Fibroblast of lung (primary cell): ENCODE measurements around the gene CCDC201. TPM values are rescaled to one million over a fixed set of nuclear protein-coding genes. Genes with fewer than 3 reads are reported as not detected.
"Not testable (repeated sequence)": the region's sequence is repeated elsewhere in the genome, so short reads cannot be mapped to it uniquely, and the experiment has no call there.

Experiments used
- DNase-seq, 2 donors: peaks; one replicate each; pipeline versions ENCODE4 v3.0.0 to v3.0.0-alpha.2; 2010; ENCODE audit warnings: low read depth in 2 of 2
- H2AFZ ChIP-seq: 2 replicates; pipeline ENCODE4 v1.5.1; 2012; ENCODE audit warnings: low read length, control low read depth, inconsistent platforms
- H3K27ac ChIP-seq: 2 replicates; pipeline ENCODE4 v1.5.1; 2011; ENCODE audit warnings: low read length, control low read depth; ENCODE audit not compliant: insufficient read depth
- H3K27me3 ChIP-seq: 2 replicates; pipeline ENCODE4 v1.5.1; 2011; ENCODE audit warnings: mild to moderate bottlenecking, low read length; ENCODE audit not compliant: control insufficient read depth, insufficient read depth
- H3K36me3 ChIP-seq: 2 replicates; pipeline ENCODE4 v1.5.1; 2011; ENCODE audit warnings: low read length; ENCODE audit not compliant: control insufficient read depth, insufficient read depth
- H3K4me1 ChIP-seq: 2 replicates; pipeline ENCODE4 v1.5.1; 2011; ENCODE audit warnings: low read length; ENCODE audit not compliant: control insufficient read depth, insufficient read depth; ENCODE audit errors: extremely low read depth
- H3K4me2 ChIP-seq: 2 replicates; pipeline ENCODE4 v1.5.1; 2011; ENCODE audit warnings: low read length, control low read depth; ENCODE audit not compliant: insufficient read depth; ENCODE audit errors: extremely low read depth
- H3K4me3 ChIP-seq, 4 experiments: fragments of 200-600 bp in 1 of 4; sonication (generic) in 1 of 4; replicated peaks in 1 of 4; 2 replicates each; pipeline ENCODE4 v1.5.1; 2011 to 2016; ENCODE audit warnings: low read length in 4 of 4, low read depth in 3 of 4, mild to moderate bottlenecking in 3 of 4, control low read depth in 2 of 4, inconsistent platforms in 1 of 4, mixed read lengths in 1 of 4; ENCODE audit not compliant: insufficient read depth in 1 of 4; ENCODE audit errors: control extremely low read depth in 1 of 4
- H3K79me2 ChIP-seq: 2 replicates; pipeline ENCODE4 v1.5.1; 2012; ENCODE audit warnings: mild to moderate bottlenecking, low read length, inconsistent platforms; ENCODE audit not compliant: control insufficient read depth, insufficient read depth
- H3K9ac ChIP-seq: 2 replicates; pipeline ENCODE4 v1.5.1; 2011; ENCODE audit warnings: mild to moderate bottlenecking, low read length, control low read depth; ENCODE audit not compliant: insufficient read depth
- H3K9me3 ChIP-seq: 2 replicates; pipeline ENCODE4 v1.5.1; 2012; ENCODE audit warnings: low read depth, low read length; ENCODE audit not compliant: control insufficient read depth, insufficient read depth
- H4K20me1 ChIP-seq: 2 replicates; pipeline ENCODE4 v1.5.1; 2011; ENCODE audit warnings: low read length; ENCODE audit not compliant: control insufficient read depth, insufficient read depth; ENCODE audit errors: extremely low read depth
- polyA plus RNA-seq, 2 donors: library from polyadenylated mRNA; depleted of rRNA in 1 of 2; stranded (reverse) in 1 of 2; unstranded in 1 of 2; fragments of >200 nt; gene quantifications; 2 replicates each; pipeline ENCODE4 v1.2.1, GENCODE V29; 2011 to 2012; ENCODE audit warnings: missing spikeins in 1 of 2
- total RNA-seq: library from RNA; depleted of rRNA; stranded (reverse); fragments of >200 nt; gene quantifications from 2 replicates; pipeline ENCODE4 v1.2.1, GENCODE V29; 2014

CCDC201 gene
- total and polyA plus RNA-seq, 2 donors (not counting 1 experiment from before 2014, with no cell fraction given) = not detected

GRCh38 chr7:45855680-45856079, 17.2 kb downstream of the CCDC201 start:
- not testable (repeated sequence) for H3K27ac ChIP-seq, H3K9ac ChIP-seq, H3K4me2 ChIP-seq, H3K4me3 ChIP-seq, H3K9me3 ChIP-seq, DNase-seq, H3K27me3 ChIP-seq, H3K36me3 ChIP-seq, H4K20me1 ChIP-seq, H3K4me1 ChIP-seq, H2AFZ ChIP-seq, H3K79me2 ChIP-seq

GRCh38 chr7:45853491-45853890, 19.4 kb downstream of the CCDC201 start:
- H3K9ac ChIP-seq, H3K4me3 ChIP-seq, H2AFZ ChIP-seq, H3K27me3 ChIP-seq, H4K20me1 ChIP-seq, H3K4me2 ChIP-seq, H3K27ac ChIP-seq, DNase-seq, H3K79me2 ChIP-seq, H3K9me3 ChIP-seq, H3K4me1 ChIP-seq, H3K36me3 ChIP-seq: not testable (repeated sequence)

GRCh38 chr7:45852984-45853383, 19.9 kb downstream of the CCDC201 start:
- not testable (repeated sequence) for H3K79me2 ChIP-seq, H3K4me2 ChIP-seq, H3K9me3 ChIP-seq, H3K27ac ChIP-seq, H3K9ac ChIP-seq, DNase-seq, H3K4me1 ChIP-seq, H3K36me3 ChIP-seq, H4K20me1 ChIP-seq, H2AFZ ChIP-seq, H3K27me3 ChIP-seq, H3K4me3 ChIP-seq

- H3K9me3 ChIP-seq, H3K27ac ChIP-seq, H3K9ac ChIP-seq, H3K4me3 ChIP-seq, H4K20me1 ChIP-seq, H3K79me2 ChIP-seq, H3K4me2 ChIP-seq, H3K27me3 ChIP-seq, H2AFZ ChIP-seq, H3K4me1 ChIP-seq, H3K36me3 ChIP-seq, DNase-seq: not testable (repeated sequence)
These were observed 24.1 kb downstream of the CCDC201 start for GRCh38 chr7:45848734-45849133.

- H3K4me2 ChIP-seq, H3K9me3 ChIP-seq, H3K27me3 ChIP-seq, H3K79me2 ChIP-seq, H3K4me3 ChIP-seq, DNase-seq, H4K20me1 ChIP-seq, H3K27ac ChIP-seq, H3K4me1 ChIP-seq, H3K36me3 ChIP-seq, H2AFZ ChIP-seq, H3K9ac ChIP-seq: not testable (repeated sequence)
These were observed 26.3 kb downstream of the CCDC201 start for GRCh38 chr7:45846536-45846935.

GRCh38 chr7:45841926-45842717, 30.8 kb downstream of the CCDC201 start:
- not testable (repeated sequence) for H2AFZ ChIP-seq, H3K9ac ChIP-seq, H3K4me2 ChIP-seq, H3K36me3 ChIP-seq, DNase-seq, H3K4me1 ChIP-seq, H3K4me3 ChIP-seq, H4K20me1 ChIP-seq, H3K27ac ChIP-seq, H3K27me3 ChIP-seq, H3K79me2 ChIP-seq, H3K9me3 ChIP-seq

- not testable (repeated sequence) for H3K79me2 ChIP-seq, H3K36me3 ChIP-seq, H3K4me2 ChIP-seq, H3K9me3 ChIP-seq, H4K20me1 ChIP-seq, DNase-seq, H3K27me3 ChIP-seq, H3K4me3 ChIP-seq, H2AFZ ChIP-seq, H3K27ac ChIP-seq, H3K9ac ChIP-seq, H3K4me1 ChIP-seq
These were observed 34.0 kb downstream of the CCDC201 start for GRCh38 chr7:45838852-45839251.
